ENCODE measurements around the gene TMEM108. TPM values are rescaled to one million over a fixed set of nuclear protein-coding genes. Genes with fewer than 3 reads are reported as not detected.

TMEM108 gene
- total RNA-seq, 1 donor from 2014 or later, result 0.07 TPM

- no peak overlapping the region for H3K4me3 Mint-ChIP-seq (ENCODE audit: low read depth)
- H3K4me1 Mint-ChIP-seq (ENCODE audit: low read depth), result no peaks in the 10 kb centered on the region
- H3K36me3 Mint-ChIP-seq (ENCODE audit: low read depth), result no peaks in the 10 kb centered on the region
- no peak for DNase-seq (ENCODE audit: low spot score)
- no peak overlapping the region for H3K27ac Mint-ChIP-seq
- no peaks in the 10 kb centered on the region for H3K9me3 Mint-ChIP-seq
- intact Hi-C loops (cut with micrococcal nuclease), result no loop called here
- peaks cover 9% of the 10 kb centered on the region for H3K27me3 Mint-ChIP-seq (ENCODE audit: low read depth)
These were observed 291.9 kb downstream of the TMEM108 start for GRCh38 chr3:133330065-133330464.

DNA sequence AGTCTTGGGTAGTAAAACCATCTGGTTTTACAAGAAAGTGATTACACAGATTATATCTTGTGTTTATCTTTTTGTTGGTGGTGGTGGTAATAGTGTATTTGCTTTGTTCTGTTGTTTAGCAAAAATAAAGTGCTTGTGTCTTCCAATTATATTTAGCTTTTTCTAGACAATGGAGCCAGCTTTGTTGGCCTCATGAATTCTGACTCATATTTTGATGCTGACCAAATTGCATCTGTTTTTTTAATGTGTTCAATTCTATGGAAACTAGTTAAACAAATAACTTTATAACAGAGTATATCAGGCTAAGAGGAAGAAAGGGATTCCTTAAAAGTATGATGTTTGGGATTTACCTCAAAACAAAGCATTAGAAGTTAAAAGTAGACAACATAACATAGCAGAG is 292.3 kb downstream of the TMEM108 start:
- H3K36me3 Mint-ChIP-seq (ENCODE audit: low read depth), result no peaks in the 10 kb centered on the region
- H3K4me3 Mint-ChIP-seq (ENCODE audit: low read depth), result no peak overlapping the region
- intact Hi-C loops (cut with micrococcal nuclease), result no loop called here
- no peak for DNase-seq (ENCODE audit: low spot score)
- H3K4me1 Mint-ChIP-seq (ENCODE audit: low read depth), result no peaks in the 10 kb centered on the region
- peaks cover 9% of the 10 kb centered on the region for H3K27me3 Mint-ChIP-seq (ENCODE audit: low read depth)
- H3K27ac Mint-ChIP-seq, result no peak overlapping the region
- no peaks in the 10 kb centered on the region for H3K9me3 Mint-ChIP-seq

DNA sequence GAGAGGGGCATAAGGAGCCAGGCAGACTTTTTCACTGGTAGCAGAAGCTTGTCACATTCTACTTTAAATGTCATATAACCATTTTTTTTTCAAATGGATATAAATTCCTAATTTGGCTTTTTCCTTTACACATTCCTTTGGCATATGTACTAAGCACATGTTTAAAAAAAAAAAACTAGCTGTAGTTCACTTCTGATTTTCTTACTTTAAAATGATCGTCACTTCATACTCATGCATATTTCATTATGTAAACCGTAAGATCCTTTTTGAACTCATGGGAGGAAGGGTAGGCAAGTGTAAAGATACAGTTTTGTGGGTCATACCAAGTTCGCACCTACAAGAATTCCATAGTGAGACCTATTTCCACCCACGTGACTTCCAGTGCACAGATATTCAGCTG is 316.5 kb downstream of the TMEM108 start:
- no peak for DNase-seq (ENCODE audit: low spot score)
- intact Hi-C loops (cut with micrococcal nuclease), result no loop called here
- no peaks in the 10 kb centered on the region for H3K4me1 Mint-ChIP-seq (ENCODE audit: low read depth)
- peaks cover 6% of the 10 kb centered on the region for H3K9me3 Mint-ChIP-seq
- H3K27ac Mint-ChIP-seq, result no peak overlapping the region
- peaks cover 15% of the 10 kb centered on the region for H3K27me3 Mint-ChIP-seq (ENCODE audit: low read depth)
- H3K4me3 Mint-ChIP-seq (ENCODE audit: low read depth), result no peak overlapping the region
- no peaks in the 10 kb centered on the region for H3K36me3 Mint-ChIP-seq (ENCODE audit: low read depth)

DNA sequence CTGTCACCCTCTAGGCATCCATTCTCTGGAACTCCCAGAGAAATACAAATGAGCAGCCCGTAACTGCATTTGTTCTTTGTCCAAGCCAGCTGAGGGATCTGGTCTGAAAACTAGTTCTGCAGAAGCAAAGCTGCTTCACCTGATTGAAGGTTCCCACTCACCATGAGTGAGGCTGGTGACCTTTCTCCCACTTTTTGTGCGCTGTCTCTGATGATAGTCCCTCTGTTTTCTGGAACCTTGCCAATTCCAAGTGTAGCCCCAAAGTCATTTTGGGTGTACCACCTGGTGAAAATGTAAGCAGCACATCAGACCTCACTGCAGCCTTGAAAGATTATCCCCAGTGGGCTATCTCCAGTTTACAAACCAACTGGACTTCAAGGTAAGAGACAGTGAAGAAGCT is 322.3 kb downstream of the TMEM108 start:
- Mint-ChIP-seq H3K4me1 (ENCODE audit: low read depth) (peaks cover 8% of the 10 kb centered on the region), H3K36me3 (ENCODE audit: low read depth) (no peaks in the 10 kb centered on the region), H3K27me3 (ENCODE audit: low read depth) (peaks cover 14% of the 10 kb centered on the region), H3K4me3 (ENCODE audit: low read depth) (no peak overlapping the region), H3K27ac (no peak overlapping the region), H3K9me3 (peaks cover 6% of the 10 kb centered on the region)
- intact Hi-C loops (cut with micrococcal nuclease), result no loop called here
- DNase-seq (ENCODE audit: low spot score), result no peak

GRCh38 chr3:133361011-133361410 is 322.8 kb downstream of the TMEM108 start:
- H3K27ac Mint-ChIP-seq, result no peak overlapping the region
- peaks cover 5% of the 10 kb centered on the region for H3K9me3 Mint-ChIP-seq

DNA sequence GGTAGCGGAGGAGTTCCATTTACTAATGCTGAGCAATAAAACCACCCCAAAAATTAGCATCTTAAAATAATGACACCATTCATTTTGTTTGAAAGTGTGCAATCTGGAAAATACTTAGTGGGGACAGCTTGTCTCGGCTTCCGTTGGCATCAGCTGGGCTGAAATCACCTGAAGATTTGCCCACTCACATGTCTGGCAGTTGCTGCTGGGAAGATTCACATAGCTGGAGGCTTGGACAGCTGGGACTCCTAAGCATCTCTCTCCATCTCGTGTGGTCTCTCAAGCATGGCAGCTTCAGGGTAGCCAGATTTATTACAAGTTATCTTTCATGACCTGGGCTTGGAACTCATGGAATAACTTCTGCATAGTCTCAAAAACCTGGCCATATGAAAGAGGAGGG is 323.2 kb downstream of the TMEM108 start:
- no peak for DNase-seq (ENCODE audit: low spot score)
- Mint-ChIP-seq H3K27me3 (ENCODE audit: low read depth) (peaks cover 10% of the 10 kb centered on the region), H3K27ac (no peak overlapping the region), H3K9me3 (peaks cover under 1% of the 10 kb centered on the region), H3K4me1 (ENCODE audit: low read depth) (peaks cover 8% of the 10 kb centered on the region), H3K36me3 (ENCODE audit: low read depth) (no peaks in the 10 kb centered on the region), H3K4me3 (ENCODE audit: low read depth) (no peak overlapping the region)
- intact Hi-C loops (cut with micrococcal nuclease), result no loop called here

More at GRCh38 chr3:133361011-133361410, 322.8 kb downstream of the TMEM108 start:
- H3K27me3 Mint-ChIP-seq (ENCODE audit: low read depth), result peaks cover 13% of the 10 kb centered on the region
- H3K4me3 Mint-ChIP-seq (ENCODE audit: low read depth), result no peak overlapping the region
- no peaks in the 10 kb centered on the region for H3K36me3 Mint-ChIP-seq (ENCODE audit: low read depth)
- H3K4me1 Mint-ChIP-seq (ENCODE audit: low read depth), result peaks cover 8% of the 10 kb centered on the region
- DNase-seq (ENCODE audit: low spot score), result no peak
- intact Hi-C loops (cut with micrococcal nuclease), result no loop called here

DNA sequence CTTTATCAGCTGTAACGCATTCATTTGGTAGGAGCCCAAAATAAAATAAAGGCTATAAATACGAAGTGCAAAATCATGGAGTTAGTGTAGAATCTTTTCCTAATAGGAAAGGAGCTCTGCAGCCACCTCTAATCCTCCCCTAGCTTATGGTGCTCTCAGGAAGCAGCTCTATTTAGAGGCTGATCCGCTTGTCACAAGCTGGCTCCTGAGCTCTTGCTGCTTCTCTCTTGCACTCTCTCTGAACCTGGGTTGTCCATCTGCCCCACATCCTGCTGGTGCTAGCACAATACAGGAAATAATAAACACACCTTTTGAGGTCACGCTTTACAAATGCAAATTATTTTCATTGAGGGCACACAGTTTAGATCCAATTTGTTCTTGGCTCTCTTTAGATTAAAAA is 324.3 kb downstream of the TMEM108 start:
- H3K27me3 Mint-ChIP-seq (ENCODE audit: low read depth), result peaks cover 10% of the 10 kb centered on the region
- no peaks in the 10 kb centered on the region for H3K36me3 Mint-ChIP-seq (ENCODE audit: low read depth)
- intact Hi-C loops (cut with micrococcal nuclease), result no loop called here
- no peaks in the 10 kb centered on the region for H3K9me3 Mint-ChIP-seq
- H3K27ac Mint-ChIP-seq, result no peak overlapping the region
- H3K4me3 Mint-ChIP-seq (ENCODE audit: low read depth), result no peak overlapping the region
- DNase-seq (ENCODE audit: low spot score), result no peak
- H3K4me1 Mint-ChIP-seq (ENCODE audit: low read depth), result peaks cover 8% of the 10 kb centered on the region

DNA sequence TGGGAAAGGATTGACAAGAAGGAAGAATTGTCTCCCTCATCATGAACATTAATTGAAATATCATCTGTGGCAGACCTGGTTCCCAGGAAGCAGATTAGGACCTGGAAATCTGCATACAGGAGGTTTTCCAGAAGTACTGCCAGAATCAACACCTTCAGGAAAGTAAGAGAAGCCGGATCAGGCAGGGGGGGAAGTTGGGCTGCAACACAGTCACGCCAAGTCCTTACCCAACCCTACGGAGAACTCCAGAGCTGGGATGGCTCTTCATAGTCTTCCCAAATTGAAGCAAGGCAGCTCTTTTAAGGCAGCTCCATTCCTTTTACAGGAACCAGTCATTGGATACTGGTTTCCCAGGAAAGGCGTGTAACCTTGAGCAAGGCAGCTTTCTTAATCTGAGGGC is 326.5 kb downstream of the TMEM108 start:
- Mint-ChIP-seq H3K27me3 (ENCODE audit: low read depth) (peaks cover 5% of the 10 kb centered on the region), H3K4me3 (ENCODE audit: low read depth) (no peak overlapping the region)
- intact Hi-C loops (cut with micrococcal nuclease), result no loop called here

GRCh38 chr3:133366921-133367320 is 328.7 kb downstream of the TMEM108 start:
- no peak overlapping the region for H3K27ac Mint-ChIP-seq

More for the DNA sequence above, 326.5 kb downstream of the TMEM108 start:
- no peak for DNase-seq (ENCODE audit: low spot score)
- Mint-ChIP-seq H3K36me3 (ENCODE audit: low read depth) (no peaks in the 10 kb centered on the region), H3K4me1 (ENCODE audit: low read depth) (peaks cover 8% of the 10 kb centered on the region), H3K27ac (no peak overlapping the region), H3K9me3 (no peaks in the 10 kb centered on the region)

GRCh38 chr3:133367403-133367802 is 329.2 kb downstream of the TMEM108 start:
- DNase-seq (ENCODE audit: low spot score), result no peak
- intact Hi-C loops (cut with micrococcal nuclease), result no loop called here
- no peaks in the 10 kb centered on the region for H3K36me3 Mint-ChIP-seq (ENCODE audit: low read depth)
- peaks cover 3% of the 10 kb centered on the region for H3K4me1 Mint-ChIP-seq (ENCODE audit: low read depth)
- H3K27ac Mint-ChIP-seq, result no peak overlapping the region
- no peaks in the 10 kb centered on the region for H3K9me3 Mint-ChIP-seq
- no peaks in the 10 kb centered on the region for H3K27me3 Mint-ChIP-seq (ENCODE audit: low read depth)
- no peak overlapping the region for H3K4me3 Mint-ChIP-seq (ENCODE audit: low read depth)

More at GRCh38 chr3:133366921-133367320, 328.7 kb downstream of the TMEM108 start:
- Mint-ChIP-seq H3K4me3 (ENCODE audit: low read depth) (no peak overlapping the region), H3K36me3 (ENCODE audit: low read depth) (no peaks in the 10 kb centered on the region), H3K9me3 (no peaks in the 10 kb centered on the region), H3K4me1 (ENCODE audit: low read depth) (peaks cover 8% of the 10 kb centered on the region), H3K27me3 (ENCODE audit: low read depth) (no peaks in the 10 kb centered on the region)
- DNase-seq (ENCODE audit: low spot score), result no peak
- intact Hi-C loops (cut with micrococcal nuclease), result no loop called here

- Mint-ChIP-seq H3K9me3 (no peaks in the 10 kb centered on the region), H3K27ac (no peak overlapping the region)
- DNase-seq (ENCODE audit: low spot score), result no peak
These were observed 329.8 kb downstream of the TMEM108 start for GRCh38 chr3:133367956-133368355.

GRCh38 chr3:133368371-133369067 is 330.3 kb downstream of the TMEM108 start:
- Mint-ChIP-seq H3K27ac (no peak overlapping the region), H3K36me3 (ENCODE audit: low read depth) (no peaks in the 10 kb centered on the region), H3K27me3 (ENCODE audit: low read depth) (no peaks in the 10 kb centered on the region), H3K9me3 (no peaks in the 10 kb centered on the region), H3K4me1 (ENCODE audit: low read depth) (no peaks in the 10 kb centered on the region), H3K4me3 (ENCODE audit: low read depth) (no peak overlapping the region)
- no peak for DNase-seq (ENCODE audit: low spot score)
- intact Hi-C loops (cut with micrococcal nuclease), result no loop called here

More at GRCh38 chr3:133367956-133368355, 329.8 kb downstream of the TMEM108 start:
- intact Hi-C loops (cut with micrococcal nuclease), result no loop called here
- H3K4me3 Mint-ChIP-seq (ENCODE audit: low read depth), result no peak overlapping the region
- no peaks in the 10 kb centered on the region for H3K4me1 Mint-ChIP-seq (ENCODE audit: low read depth)
- H3K27me3 Mint-ChIP-seq (ENCODE audit: low read depth), result no peaks in the 10 kb centered on the region
- no peaks in the 10 kb centered on the region for H3K36me3 Mint-ChIP-seq (ENCODE audit: low read depth)

DNA sequence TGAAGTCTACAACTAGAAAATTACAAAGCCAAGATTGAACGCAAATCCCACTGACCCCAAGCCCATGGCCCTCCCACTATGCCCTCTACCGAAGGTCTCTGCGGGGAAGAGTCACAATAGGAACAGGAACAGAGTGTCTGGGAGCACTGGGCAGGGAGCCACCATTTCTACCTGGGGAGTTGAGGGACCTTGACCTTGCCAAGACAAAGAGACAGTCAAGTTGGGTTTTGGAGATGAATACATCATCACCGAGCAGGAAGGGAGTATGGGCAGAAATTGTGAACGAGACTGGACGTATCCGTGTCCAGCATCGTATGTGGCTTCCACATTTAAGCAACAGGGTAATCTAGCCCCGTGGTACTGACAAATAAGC is 330.9 kb downstream of the TMEM108 start:
- no peak overlapping the region for H3K4me3 Mint-ChIP-seq (ENCODE audit: low read depth)
- no peaks in the 10 kb centered on the region for H3K27me3 Mint-ChIP-seq (ENCODE audit: low read depth)
- intact Hi-C loops (cut with micrococcal nuclease), result no loop called here
- DNase-seq (ENCODE audit: low spot score), result no peak
- no peak overlapping the region for H3K27ac Mint-ChIP-seq
- H3K4me1 Mint-ChIP-seq (ENCODE audit: low read depth), result no peaks in the 10 kb centered on the region
- H3K36me3 Mint-ChIP-seq (ENCODE audit: low read depth), result no peaks in the 10 kb centered on the region
- no peaks in the 10 kb centered on the region for H3K9me3 Mint-ChIP-seq

DNA sequence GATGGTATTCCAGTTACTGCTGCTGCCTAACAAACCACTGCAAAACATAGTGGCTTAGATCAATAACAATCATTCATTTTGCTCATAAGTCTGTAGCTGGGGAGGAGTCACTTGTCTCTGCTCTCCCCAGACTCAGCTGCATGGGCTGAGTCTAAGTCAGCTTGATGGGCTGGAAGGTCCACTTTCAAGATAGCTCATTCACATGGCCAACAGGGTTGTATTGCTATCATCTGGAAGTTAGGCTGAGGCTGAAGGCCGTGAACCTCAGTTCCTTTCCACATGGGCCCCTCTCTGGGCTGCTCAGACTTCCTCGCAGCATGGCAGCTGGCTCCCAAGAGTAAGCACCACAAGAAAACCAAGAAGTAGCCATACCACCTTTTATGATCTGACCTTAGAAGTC is 333.0 kb downstream of the TMEM108 start:
- Mint-ChIP-seq H3K27ac (no peak overlapping the region), H3K4me3 (ENCODE audit: low read depth) (no peak overlapping the region), H3K27me3 (ENCODE audit: low read depth) (no peaks in the 10 kb centered on the region), H3K4me1 (ENCODE audit: low read depth) (no peaks in the 10 kb centered on the region), H3K36me3 (ENCODE audit: low read depth) (no peaks in the 10 kb centered on the region), H3K9me3 (no peaks in the 10 kb centered on the region)
- intact Hi-C loops (cut with micrococcal nuclease), result no loop called here
- DNase-seq (ENCODE audit: low spot score), result no peak
